PFSK-1 (cell line): ENCODE results near the gene ATCAY.

Experiments
- FOXP2 ChIP-seq: optimal IDR thresholded peaks from 2 replicates; pipeline ENCODE3; 2011; ENCODE audit warnings: borderline replicate concordance, control low read depth, inconsistent platforms; ENCODE audit not compliant: insufficient read depth; ENCODE audit errors: extremely low read length, extremely low read depth
- POLR2AphosphoS5 ChIP-seq: IDR thresholded peaks from 2 replicates; pipeline ENCODE4 v1.6.1; 2012; ENCODE audit warnings: low read depth, mild to moderate bottlenecking, control low read depth, low read length, moderate library complexity
- SIN3A ChIP-seq: IDR thresholded peaks from 2 replicates; pipeline ENCODE4 v1.6.1; 2012; ENCODE audit warnings: mild to moderate bottlenecking, low read length, moderate library complexity, borderline replicate concordance; ENCODE audit not compliant: insufficient read depth
- TAF1 ChIP-seq: IDR thresholded peaks from 2 replicates; pipeline ENCODE4 v1.6.1; 2012; ENCODE audit warnings: low read length, control low read depth, borderline replicate concordance; ENCODE audit not compliant: insufficient read depth
- TF ChIP-seq, protein P1 (sequence below), 2 experiments: IDR thresholded peaks; 2 replicates each; pipeline versions ENCODE4 v1.6.1 to v1.8.0; 2011 to 2012; ENCODE audit warnings: low read depth in 2 of 2, low read length in 2 of 2, control low read depth in 1 of 2, inconsistent platforms in 1 of 2, mild to moderate bottlenecking in 1 of 2, moderate library complexity in 1 of 2; ENCODE audit not compliant: insufficient read depth in 1 of 2

ATCAY gene

DNA sequence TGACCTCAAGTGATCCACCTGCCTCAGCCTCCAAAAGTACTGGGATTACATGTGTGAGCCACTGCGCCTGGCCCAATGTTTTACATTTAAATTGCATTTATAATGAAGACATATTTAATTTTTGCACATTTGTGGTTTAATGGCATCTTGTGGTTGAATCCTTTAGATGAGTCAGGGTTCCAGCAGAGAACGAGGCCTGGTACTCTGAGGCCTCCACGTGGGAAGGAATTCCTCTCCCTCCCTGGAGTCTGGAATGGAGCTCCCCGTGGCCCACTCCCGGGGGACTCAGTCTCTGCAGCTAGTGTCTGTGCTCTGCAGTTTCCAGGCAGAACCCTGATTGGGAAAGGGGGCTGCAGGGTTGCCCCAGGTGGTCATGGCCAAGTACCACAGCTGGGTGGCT lies 35.9 kb upstream of the ATCAY start:
- TF ChIP-seq FOXP2 (no peak), TAF1 (no peak), POLR2AphosphoS5 (no peak), SIN3A (no peak)
- TF ChIP-seq, protein P1, sequence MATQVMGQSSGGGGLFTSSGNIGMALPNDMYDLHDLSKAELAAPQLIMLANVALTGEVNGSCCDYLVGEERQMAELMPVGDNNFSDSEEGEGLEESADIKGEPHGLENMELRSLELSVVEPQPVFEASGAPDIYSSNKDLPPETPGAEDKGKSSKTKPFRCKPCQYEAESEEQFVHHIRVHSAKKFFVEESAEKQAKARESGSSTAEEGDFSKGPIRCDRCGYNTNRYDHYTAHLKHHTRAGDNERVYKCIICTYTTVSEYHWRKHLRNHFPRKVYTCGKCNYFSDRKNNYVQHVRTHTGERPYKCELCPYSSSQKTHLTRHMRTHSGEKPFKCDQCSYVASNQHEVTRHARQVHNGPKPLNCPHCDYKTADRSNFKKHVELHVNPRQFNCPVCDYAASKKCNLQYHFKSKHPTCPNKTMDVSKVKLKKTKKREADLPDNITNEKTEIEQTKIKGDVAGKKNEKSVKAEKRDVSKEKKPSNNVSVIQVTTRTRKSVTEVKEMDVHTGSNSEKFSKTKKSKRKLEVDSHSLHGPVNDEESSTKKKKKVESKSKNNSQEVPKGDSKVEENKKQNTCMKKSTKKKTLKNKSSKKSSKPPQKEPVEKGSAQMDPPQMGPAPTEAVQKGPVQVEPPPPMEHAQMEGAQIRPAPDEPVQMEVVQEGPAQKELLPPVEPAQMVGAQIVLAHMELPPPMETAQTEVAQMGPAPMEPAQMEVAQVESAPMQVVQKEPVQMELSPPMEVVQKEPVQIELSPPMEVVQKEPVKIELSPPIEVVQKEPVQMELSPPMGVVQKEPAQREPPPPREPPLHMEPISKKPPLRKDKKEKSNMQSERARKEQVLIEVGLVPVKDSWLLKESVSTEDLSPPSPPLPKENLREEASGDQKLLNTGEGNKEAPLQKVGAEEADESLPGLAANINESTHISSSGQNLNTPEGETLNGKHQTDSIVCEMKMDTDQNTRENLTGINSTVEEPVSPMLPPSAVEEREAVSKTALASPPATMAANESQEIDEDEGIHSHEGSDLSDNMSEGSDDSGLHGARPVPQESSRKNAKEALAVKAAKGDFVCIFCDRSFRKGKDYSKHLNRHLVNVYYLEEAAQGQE (IDR thresholded peaks at IDR 0.05; ENCODE audit: insufficient read depth in 1 of 2, low read depth in 2 of 2, low read length in 2 of 2), result no peak

DNA sequence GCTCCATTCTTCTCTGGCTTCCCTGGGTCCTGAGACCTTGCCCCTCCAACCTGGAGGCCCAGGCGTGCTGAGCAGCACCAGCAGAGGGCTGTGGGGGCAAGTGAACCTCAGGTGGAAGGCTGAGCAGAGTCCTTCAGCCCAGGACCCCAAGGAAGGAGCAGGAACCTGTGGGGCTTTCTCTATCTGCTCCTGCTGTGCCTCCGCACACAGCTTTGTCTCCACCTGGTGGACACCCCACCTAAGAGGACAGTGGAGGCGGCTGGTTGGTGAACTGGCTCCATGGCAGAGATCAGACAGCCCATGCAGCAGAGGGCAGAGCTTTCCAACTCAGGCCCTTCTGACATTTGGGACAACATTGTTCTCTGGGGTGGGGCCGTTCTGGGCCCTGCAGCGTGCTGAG lies 31.4 kb upstream of the ATCAY start:
- no peak for TF ChIP-seq TAF1
- no peak for TF ChIP-seq FOXP2
- TF ChIP-seq SIN3A, result no peak
- no peak for TF ChIP-seq POLR2AphosphoS5
- TF ChIP-seq, protein P1 (IDR thresholded peaks at IDR 0.05; ENCODE audit: insufficient read depth in 1 of 2, low read depth in 2 of 2, low read length in 2 of 2), result no peak

GRCh38 chr19:3849787-3850186 lies 30.7 kb upstream of the ATCAY start:
- TF ChIP-seq FOXP2 (no peak), SIN3A (no peak), TAF1 (no peak), POLR2AphosphoS5 (no peak)
- TF ChIP-seq, protein P1 (IDR thresholded peaks at IDR 0.05; ENCODE audit: insufficient read depth in 1 of 2, low read depth in 2 of 2, low read length in 2 of 2), result no peak

GRCh38 chr19:3850320-3850972 lies 30.0 kb upstream of the ATCAY start:
- TF ChIP-seq, protein P1 (IDR thresholded peaks at IDR 0.05; ENCODE audit: insufficient read depth in 1 of 2, low read depth in 2 of 2, low read length in 2 of 2), result no peak
- TF ChIP-seq TAF1 (no peak), POLR2AphosphoS5 (no peak), SIN3A (no peak), FOXP2 (no peak)
